ENCODE data around the gene ITGB1. TPM values are rescaled to one million over a fixed set of nuclear protein-coding genes. Genes with fewer than 3 reads are reported as not detected.
A peak's percentile ranks its signal among the peaks of the same experiment; 100 is the strongest.

ITGB1 gene
- total and polyA plus RNA-seq, 8 donors, result 44.0 to 316 (median 110) TPM

DNA sequence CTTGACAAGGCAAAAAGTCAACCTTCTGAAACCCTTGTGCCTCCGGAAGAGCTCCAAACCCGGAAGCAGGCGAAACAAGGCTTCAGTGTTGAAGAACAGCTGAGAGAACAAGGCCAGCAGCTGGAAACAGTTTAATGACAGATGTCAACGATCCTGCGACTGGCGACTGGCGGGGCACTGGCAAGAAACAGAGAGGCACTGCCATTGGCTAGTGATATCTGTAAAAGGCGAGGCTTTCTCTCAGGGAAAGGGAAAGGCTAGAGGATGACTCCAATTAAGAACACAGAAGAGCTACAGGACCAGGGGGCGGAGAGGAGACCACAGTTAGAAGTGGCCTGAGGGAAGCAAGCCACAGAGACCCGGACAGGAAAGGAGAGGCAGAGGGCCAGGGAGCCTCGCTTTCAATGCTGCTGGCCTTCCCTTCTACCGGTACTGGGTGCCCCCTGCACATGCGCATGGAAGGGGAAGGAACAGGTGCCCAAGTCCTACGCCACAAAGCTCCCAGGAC, 19.4 kb downstream of the ITGB1 start:
- no peak for FAIRE-seq
- ATAC-seq, result peak; percentile 68 to 80 (median 75)

GRCh38 chr10:32937911-32938424, 20.1 kb downstream of the ITGB1 start:
- ATAC-seq (peak; percentile 63 to 86 (median 74)), DNase-seq (no peak), FAIRE-seq (no peak)
- 17 to 22% methylated on average over 5 of the region's 5 CpGs for WGBS, 2 donors
- Histone ChIP-seq H3K36me3 (peaks cover 0 to 18% (median 0%) of the 10 kb centered on the region in 3 donors), H3K4me1 (peaks cover 10 to 45% (median 28%) of the 10 kb centered on the region in 3 donors), H3K27me3 (no peaks in the 10 kb centered on the region), H3K9me3 (no peaks in the 10 kb centered on the region), H3K27ac (peak overlapping the region in 3 of 4 donors; percentile 19 to 67 (median 37)), H3K4me3 (no peak overlapping the region)
- TF ChIP-seq, protein P1, sequence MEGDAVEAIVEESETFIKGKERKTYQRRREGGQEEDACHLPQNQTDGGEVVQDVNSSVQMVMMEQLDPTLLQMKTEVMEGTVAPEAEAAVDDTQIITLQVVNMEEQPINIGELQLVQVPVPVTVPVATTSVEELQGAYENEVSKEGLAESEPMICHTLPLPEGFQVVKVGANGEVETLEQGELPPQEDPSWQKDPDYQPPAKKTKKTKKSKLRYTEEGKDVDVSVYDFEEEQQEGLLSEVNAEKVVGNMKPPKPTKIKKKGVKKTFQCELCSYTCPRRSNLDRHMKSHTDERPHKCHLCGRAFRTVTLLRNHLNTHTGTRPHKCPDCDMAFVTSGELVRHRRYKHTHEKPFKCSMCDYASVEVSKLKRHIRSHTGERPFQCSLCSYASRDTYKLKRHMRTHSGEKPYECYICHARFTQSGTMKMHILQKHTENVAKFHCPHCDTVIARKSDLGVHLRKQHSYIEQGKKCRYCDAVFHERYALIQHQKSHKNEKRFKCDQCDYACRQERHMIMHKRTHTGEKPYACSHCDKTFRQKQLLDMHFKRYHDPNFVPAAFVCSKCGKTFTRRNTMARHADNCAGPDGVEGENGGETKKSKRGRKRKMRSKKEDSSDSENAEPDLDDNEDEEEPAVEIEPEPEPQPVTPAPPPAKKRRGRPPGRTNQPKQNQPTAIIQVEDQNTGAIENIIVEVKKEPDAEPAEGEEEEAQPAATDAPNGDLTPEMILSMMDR (IDR thresholded peaks at IDR 0.05), result no peak
- intact Hi-C loops (cut with DNase I), result no loop called here

More for the DNA sequence above, 19.4 kb downstream of the ITGB1 start:
- H3K4me3 ChIP-seq, result no peak overlapping the region
- peak in 1 of 6 donors; percentile 39 for DNase-seq
- TF ChIP-seq, protein P1 (IDR thresholded peaks at IDR 0.05), result no peak
- H3K36me3 ChIP-seq, result peaks cover 0 to 12% (median 0%) of the 10 kb centered on the region in 3 donors
- H3K4me1 ChIP-seq, result peaks cover 10 to 51% (median 26%) of the 10 kb centered on the region in 3 donors
- H3K27me3 ChIP-seq, result no peaks in the 10 kb centered on the region
- H3K27ac ChIP-seq, result peak overlapping the region in 3 of 4 donors; percentile 19 to 67 (median 37)
- no peaks in the 10 kb centered on the region for H3K9me3 ChIP-seq
- 29 to 33% methylated on average over 14 of the region's 14 CpGs for WGBS, 2 donors
- intact Hi-C loops (cut with DNase I), result no loop called here

GRCh38 chr10:32932225-32932729, 25.8 kb downstream of the ITGB1 start:
- Histone ChIP-seq H3K4me1 (peaks cover 0 to 8% (median 0%) of the 10 kb centered on the region in 3 donors), H3K27me3 (no peaks in the 10 kb centered on the region), H3K27ac (no peak overlapping the region), H3K4me3 (no peak overlapping the region), H3K36me3 (peaks cover 0 to 32% (median 8%) of the 10 kb centered on the region in 3 donors), H3K9me3 (no peaks in the 10 kb centered on the region)
- no peak for FAIRE-seq
- ATAC-seq, result no peak
- TF ChIP-seq, protein P1 (IDR thresholded peaks at IDR 0.05), result no peak
- DNase-seq, result no peak
- intact Hi-C loops (cut with DNase I), result no loop called here

- Histone ChIP-seq H3K36me3 (peaks cover 0 to 34% (median 8%) of the 10 kb centered on the region in 3 donors), H3K4me3 (no peak overlapping the region), H3K9me3 (no peaks in the 10 kb centered on the region), H3K4me1 (peaks cover 0 to 7% (median 0%) of the 10 kb centered on the region in 3 donors), H3K27me3 (no peaks in the 10 kb centered on the region), H3K27ac (no peak overlapping the region)
- intact Hi-C loops (cut with DNase I), result no loop called here
- DNase-seq, result no peak
- TF ChIP-seq, protein P1 (IDR thresholded peaks at IDR 0.05), result no peak
- 87 to 89% methylated on average over 1 of the region's 1 CpG for WGBS, 2 donors
- no peak for ATAC-seq
- no peak for FAIRE-seq
Observed at GRCh38 chr10:32931593-32931992, 26.4 kb downstream of the ITGB1 start.

DNA sequence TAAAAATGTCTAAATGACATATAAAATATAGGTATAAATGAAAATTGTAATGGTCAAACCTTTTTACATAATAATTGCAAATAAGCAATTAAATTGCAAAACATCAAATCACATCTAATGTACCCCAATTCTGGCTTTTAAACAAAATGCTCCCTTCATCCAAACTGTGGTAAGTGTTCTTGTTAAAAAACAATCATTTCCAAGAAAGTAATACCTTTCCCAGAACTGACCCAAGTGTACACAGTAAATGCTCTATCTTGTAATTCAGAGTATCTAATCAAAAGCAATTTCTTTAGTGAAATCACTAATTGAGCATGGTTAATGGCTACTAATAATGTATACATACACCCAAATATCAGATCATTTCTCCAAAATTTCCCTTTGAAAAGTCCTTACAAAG, 28.0 kb downstream of the ITGB1 start:
- H3K4me3 ChIP-seq, result no peak overlapping the region
- intact Hi-C loops (cut with DNase I), result no loop called here
- H3K27ac ChIP-seq, result no peak overlapping the region
- peaks cover 0 to 48% (median 8%) of the 10 kb centered on the region in 3 donors for H3K36me3 ChIP-seq
- TF ChIP-seq, protein P1 (IDR thresholded peaks at IDR 0.05), result no peak
- no peaks in the 10 kb centered on the region for H3K27me3 ChIP-seq
- no peaks in the 10 kb centered on the region for H3K9me3 ChIP-seq
- peaks cover 0 to 7% (median 0%) of the 10 kb centered on the region in 3 donors for H3K4me1 ChIP-seq
- DNase-seq (no peak), ATAC-seq (no peak), FAIRE-seq (no peak)

Measured in pancreas (tissue), 10 donors.